Pulmonary artery endothelial cell (primary cell): ENCODE results near the gene AMER1. TPM values are rescaled to one million over a fixed set of nuclear protein-coding genes. Genes with fewer than 3 reads are reported as not detected.

Experiments used
- DNase-seq: peaks from one replicate; pipeline ENCODE4 v3.0.0-alpha.2; 2011; ENCODE audit warnings: low read depth, low spot score
- total RNA-seq: library from RNA; depleted of rRNA; stranded (reverse); fragments of >200 nt; gene quantifications from 2 replicates; pipeline ENCODE4 v1.2.3, GENCODE V29; 2014

Gene AMER1
- total RNA-seq, 1 donor from 2014 or later: 1.6 TPM

- no peak for DNase-seq
These were observed 21.1 kb downstream of the AMER1 start for GRCh38 chrX:64184396-64184795.

- DNase-seq: no peak
These were observed 23.3 kb downstream of the AMER1 start for GRCh38 chrX:64182208-64182607.

GRCh38 chrX:64176876-64177275, 28.6 kb downstream of the AMER1 start:
- DNase-seq: no peak

- DNase-seq: no peak
These were observed 35.5 kb downstream of the AMER1 start for GRCh38 chrX:64169988-64170387.

GRCh38 chrX:64152857-64153256, 52.7 kb downstream of the AMER1 start:
- DNase-seq: no peak

- DNase-seq: no peak
These were observed 53.6 kb downstream of the AMER1 start for GRCh38 chrX:64151911-64152310.

GRCh38 chrX:64150775-64151174, 54.7 kb downstream of the AMER1 start:
- DNase-seq: no peak

Other genes with a start within 250 kb of the AMER1 start
- gene ASB12, start 24.9 kb upstream of the AMER1 start, total RNA-seq: not detected in 2 replicates
- gene MTMR8, start 189.7 kb upstream of the AMER1 start, total RNA-seq: 0.63 and 1.2 TPM in 2 replicates